GM18526 (cell line): ENCODE measurements around the gene WNT7A.

Experiments
- POLR2A ChIP-seq: IDR thresholded peaks from 3 replicates; pipeline ENCODE4 v1.6.1; 2011; ENCODE audit not compliant: insufficient read length; ENCODE audit errors: extremely low read depth

WNT7A gene

DNA sequence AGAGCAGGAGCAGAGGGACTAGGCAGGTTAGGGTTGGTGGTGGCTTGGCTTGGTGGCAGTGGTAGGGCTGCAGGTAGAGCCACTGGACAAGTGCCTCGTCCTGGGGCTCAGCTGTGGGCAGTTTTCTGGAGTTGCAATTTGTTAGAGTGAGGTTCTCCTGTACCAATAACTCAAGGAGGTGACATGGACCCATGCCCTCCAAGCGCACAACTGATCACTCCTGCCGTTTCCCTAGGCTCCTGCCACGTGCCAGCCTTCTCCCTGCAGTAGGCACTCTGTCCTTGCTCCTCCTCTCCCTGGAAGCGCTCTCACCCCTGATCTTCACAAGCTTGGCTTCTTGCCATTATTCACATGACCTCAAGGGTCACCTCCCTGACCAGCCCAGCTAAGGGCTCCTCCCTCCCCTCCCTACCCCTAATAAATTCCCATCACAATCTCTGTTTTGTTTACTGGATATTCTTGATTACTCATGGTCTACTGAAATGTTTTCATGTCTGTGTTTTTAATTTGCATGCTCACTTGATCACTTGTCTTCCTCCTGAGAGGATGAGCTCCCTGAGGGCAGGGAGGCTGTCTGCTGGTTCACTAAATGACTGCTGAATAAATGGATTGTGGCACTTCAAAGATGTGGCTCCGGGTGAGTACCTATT lies 3.3 kb downstream of the WNT7A start:
- no peak for TF ChIP-seq POLR2A

GRCh38 chr3:13874891-13875290 lies 5.0 kb downstream of the WNT7A start:
- TF ChIP-seq POLR2A, result no peak

- TF ChIP-seq POLR2A, result no peak
Observed at GRCh38 chr3:13873818-13874217, 6.1 kb downstream of the WNT7A start.

DNA sequence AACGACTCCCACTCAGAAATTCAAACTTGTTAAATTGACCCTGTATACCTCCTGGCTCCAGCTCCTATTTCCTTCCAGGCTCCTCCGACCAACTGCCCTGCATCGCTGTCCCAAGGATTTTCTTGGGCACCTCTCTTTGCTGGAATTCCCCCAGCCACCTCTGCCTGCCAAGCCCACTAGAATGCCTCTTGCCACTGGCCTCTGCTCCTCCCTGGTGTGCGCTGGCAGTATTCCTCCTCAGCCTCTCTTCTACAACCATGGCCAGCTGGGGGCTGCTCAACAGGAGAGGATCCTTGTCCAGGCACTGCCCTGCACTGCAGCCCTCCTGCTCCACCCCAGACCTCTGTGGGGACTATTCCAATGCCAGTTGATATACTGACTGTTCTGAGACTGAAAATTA lies 7.4 kb downstream of the WNT7A start:
- TF ChIP-seq POLR2A, result no peak

DNA sequence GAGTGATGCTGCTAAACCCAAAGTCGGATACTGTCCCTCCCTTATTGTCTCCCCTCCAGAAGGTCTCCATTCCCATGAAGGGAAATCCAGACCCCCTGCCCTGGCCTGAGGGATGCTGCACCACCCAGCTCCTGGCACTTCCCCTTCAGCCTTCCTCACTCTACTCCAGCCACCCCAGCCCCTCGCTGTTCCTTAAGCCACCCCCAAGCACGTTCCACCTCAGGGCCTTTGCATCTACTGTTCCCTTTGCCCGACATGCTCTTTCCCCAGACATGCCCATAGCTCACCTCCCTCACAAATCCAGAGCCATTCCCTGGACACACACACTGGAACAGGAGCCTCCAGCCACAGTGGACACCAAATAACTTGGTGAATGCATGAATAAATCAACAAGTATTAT lies 8.1 kb downstream of the WNT7A start:
- no peak for TF ChIP-seq POLR2A

DNA sequence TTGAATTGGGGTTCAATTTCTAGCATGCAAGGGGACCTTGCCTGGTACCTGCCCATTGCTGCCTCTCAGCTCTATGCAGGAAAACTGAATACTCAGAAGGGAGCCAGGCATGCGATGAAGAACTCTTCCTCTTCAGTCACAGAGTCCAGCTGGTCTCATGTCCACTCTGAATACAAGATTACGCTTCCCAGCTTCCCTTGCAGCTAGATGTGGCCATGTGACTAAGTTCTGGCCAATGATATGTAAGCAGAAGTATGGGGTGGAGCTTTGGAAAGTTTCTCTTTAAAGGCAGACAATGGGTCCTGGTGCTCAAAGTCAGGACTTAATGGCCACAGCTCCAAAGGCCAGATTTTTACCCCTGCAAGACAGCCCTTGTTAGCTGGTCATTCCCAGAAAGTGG lies 9.0 kb downstream of the WNT7A start:
- TF ChIP-seq POLR2A, result no peak

DNA sequence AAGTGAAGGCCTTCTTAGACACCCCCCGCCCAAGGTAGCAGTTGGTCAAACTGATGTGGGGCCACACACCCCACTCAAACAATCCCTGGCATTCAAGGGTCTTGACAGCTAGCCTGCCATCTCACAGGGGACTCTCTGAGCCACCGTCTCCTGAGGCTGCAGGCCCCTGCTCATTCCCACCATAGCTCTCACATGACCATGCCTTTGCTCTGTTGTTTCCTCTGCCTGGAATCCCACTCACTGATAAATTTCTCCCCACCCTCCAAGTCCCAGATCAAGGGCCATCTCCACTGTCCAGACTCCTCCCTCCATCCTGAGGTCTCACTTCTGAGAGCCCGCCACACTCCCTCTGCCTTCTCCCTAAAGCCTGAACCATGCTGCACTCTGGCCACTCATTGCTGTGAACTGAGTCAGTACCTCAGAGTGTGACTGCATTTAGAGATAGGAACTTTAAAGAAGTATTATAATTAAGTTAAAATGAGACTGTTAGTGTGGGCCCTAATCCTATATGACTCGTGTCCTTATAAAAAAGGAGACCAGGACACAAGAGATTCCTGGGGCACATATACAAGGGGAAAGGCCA lies 10.0 kb downstream of the WNT7A start:
- no peak for TF ChIP-seq POLR2A

GRCh38 chr3:13868844-13869724 lies 10.8 kb downstream of the WNT7A start:
- TF ChIP-seq POLR2A, result no peak

GRCh38 chr3:13867732-13868131 lies 12.1 kb downstream of the WNT7A start:
- TF ChIP-seq POLR2A, result no peak

DNA sequence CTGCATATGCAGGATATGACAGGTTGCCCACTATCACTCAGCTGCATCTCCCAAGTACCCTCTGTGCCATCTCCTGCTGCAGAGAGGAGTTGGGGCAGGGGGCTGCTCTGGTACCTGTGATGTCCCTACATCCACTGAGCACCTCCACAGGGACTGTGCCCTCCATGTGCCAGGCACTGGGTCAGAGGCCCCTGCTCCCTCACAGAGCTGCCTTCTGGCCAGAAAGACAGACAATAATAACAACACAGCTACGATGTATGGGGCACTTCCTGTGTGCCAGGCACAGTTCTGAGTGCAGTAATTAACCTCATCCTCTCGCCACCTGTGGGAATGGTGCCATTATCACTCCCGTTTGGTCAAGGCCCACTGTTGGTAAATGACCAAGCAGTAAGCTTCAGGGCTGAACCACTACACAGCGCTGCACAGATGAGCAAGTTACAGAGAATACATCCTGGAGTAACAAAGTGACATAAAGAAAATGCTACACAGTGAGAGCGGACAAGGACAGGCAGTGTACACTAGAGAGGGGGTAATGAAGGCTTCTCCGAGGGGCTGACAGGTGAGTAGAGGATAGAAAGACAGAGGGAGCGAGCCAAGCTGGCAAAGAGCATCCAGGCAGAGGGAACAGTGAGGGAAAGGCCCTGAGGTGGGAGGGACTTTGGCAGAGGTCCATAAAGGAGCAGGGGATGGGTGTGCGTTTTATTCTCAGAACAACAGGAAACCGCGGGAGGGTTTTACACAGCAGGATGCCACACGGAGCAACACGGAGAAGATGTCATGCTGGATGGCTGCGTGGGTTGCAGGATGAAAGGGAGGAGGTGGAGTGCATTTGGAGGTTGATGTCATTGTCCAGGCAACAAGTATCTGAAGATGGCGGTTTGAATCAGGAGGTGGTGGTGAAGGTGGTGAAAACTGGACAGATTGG lies 13.6 kb downstream of the WNT7A start:
- TF ChIP-seq POLR2A, result no peak

DNA sequence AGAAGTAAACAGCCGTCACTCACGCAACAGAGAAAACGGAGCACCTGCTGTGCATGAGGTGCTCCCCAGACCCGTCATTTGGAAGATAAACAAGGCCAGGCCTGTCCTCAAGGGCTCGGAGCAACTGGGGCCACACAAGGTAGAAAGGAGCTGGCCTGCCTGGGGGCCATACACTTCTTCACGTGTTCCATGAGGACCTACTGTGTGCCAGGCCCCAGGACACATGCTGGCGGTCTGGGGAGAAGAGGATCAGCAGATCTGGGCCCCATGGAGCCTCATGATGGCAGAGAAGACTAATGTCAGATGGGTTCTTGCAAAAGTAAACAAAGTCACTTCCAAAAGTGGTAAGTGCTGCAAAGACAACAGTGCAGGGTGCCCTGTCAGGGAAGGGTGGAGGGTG lies 14.3 kb downstream of the WNT7A start:
- TF ChIP-seq POLR2A, result no peak

DNA sequence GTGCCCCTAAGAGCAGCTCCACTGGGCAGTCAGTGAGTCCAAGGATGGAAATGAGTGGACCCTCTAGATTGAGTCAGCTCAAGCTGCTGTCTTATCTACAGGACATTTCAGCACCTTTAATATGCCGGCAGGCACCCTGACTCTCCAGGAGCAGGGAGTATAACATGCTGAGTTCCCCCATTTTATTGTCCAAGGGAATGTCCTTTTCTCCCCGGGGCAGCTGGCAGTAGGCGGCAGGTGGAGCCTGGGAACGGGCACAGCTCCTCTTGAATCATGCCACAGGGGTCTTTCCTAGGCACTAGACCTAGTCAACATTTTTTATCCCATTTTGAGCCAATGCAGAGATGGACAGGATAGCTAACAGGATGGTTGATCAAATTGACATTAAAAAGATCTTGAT lies 14.8 kb downstream of the WNT7A start:
- no peak for TF ChIP-seq POLR2A

DNA sequence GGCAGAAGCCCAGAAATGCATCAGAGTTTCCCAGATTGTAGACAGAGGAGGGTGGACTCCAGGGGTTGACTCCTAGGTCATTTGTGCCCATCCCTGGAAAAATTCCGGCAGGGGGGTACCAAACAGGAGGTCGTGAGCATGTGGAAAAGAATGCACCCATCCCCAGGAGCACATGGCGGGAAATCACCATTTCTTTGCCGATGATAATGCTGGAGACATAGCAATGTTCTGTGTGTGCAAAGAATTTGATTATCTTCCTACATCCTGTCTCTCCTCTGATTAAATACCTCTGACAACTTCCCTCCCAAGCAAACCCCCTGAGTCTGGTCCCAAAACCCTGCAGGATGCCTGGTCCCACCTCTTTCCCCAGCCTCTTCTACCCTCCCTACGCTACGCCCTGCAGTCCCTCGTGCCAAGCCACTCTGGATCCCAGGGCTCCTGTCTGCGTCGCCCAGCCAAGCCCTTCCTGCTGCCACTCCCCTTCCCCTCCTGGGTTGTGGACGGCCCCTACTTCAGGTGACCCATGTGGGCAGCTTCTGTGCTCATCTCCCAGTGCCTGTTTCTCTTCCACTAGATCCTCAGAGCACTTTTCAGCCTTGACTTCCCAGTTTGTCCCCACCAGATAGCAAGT lies 15.8 kb downstream of the WNT7A start:
- TF ChIP-seq POLR2A, result no peak

GRCh38 chr3:13863382-13863952 lies 16.4 kb downstream of the WNT7A start:
- TF ChIP-seq POLR2A, result no peak

- TF ChIP-seq POLR2A, result no peak
Observed at GRCh38 chr3:13861461-13861860, 18.4 kb downstream of the WNT7A start.

- TF ChIP-seq POLR2A, result no peak
Observed at GRCh38 chr3:13860001-13860400, 19.9 kb downstream of the WNT7A start.
